Measurements from ENCODE around the gene CYP46A1. TPM values are rescaled to one million over a fixed set of nuclear protein-coding genes. Genes with fewer than 3 reads are reported as not detected.

Gene CYP46A1
- total RNA-seq, 1 experiment from 2014 or later: 0.30 TPM

DNA sequence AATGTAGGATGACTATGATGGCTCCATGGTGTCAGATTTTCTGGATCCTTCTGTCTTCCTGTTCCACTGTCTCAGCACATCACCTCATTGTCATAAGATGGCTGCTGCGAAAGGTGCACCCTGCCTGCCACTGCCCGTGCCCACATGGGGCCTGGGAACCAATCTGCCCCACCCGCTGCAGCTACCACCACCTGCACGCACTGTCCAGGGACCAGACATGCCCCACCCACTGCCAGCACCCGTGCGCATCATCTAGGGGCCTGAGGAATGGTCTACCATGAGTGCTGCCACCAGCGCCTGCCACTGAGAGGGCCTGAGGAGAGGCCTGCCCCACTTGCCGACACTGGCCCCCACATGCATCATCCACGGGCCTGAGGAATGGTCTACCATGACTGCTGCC lies 23.8 kb downstream of the CYP46A1 start:
- H3K27me3 Mint-ChIP-seq (ENCODE audit: insufficient read depth, unreplicated experiment): no peaks in the 10 kb centered on the region
- DNase-seq (ENCODE audit: unreplicated experiment): no peak
- H3K36me3 Mint-ChIP-seq (ENCODE audit: insufficient read depth, unreplicated experiment): no peaks in the 10 kb centered on the region
- no peak for TF ChIP-seq CTCF (IDR thresholded peaks at IDR 0.05; ENCODE audit: unreplicated experiment)
- POLR2A ChIA-PET: no interaction called here
- H3K9me3 Mint-ChIP-seq (ENCODE audit: unreplicated experiment): peaks cover 20% of the 10 kb centered on the region
- no TSS peak for BruUV-seq (replicated peaks)
- intact Hi-C loops (cut with micrococcal nuclease): no loop called here
- CTCF ChIA-PET: no interaction called here
- H3K27ac Mint-ChIP-seq (ENCODE audit: low read depth, unreplicated experiment): no peak overlapping the region
- no peaks in the 10 kb centered on the region for H3K4me1 Mint-ChIP-seq (ENCODE audit: insufficient read depth, unreplicated experiment)
- no peak overlapping the region for H3K4me3 Mint-ChIP-seq (ENCODE audit: unreplicated experiment)

DNA sequence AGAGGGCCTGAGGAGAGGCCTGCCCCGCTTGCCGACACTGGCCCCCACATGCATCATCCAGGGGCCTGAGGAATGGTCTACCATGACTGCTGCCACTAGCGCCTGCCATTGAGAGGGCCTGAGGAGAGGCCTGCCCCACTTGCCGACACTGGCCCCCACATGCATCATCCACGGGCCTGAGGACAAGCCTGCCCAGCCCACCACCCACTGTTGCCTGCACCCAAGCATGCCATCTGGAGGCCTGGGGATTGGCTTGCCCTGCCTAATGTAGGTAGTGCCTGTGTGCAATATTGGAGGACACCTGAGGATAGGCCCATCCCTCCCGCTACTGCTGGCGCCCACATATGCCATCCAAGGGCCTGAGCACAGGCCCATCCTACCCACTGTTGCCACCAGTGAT lies 24.4 kb downstream of the CYP46A1 start:
- no TSS peak for BruUV-seq (replicated peaks)
- Mint-ChIP-seq H3K9me3 (ENCODE audit: unreplicated experiment) (peaks cover 16% of the 10 kb centered on the region), H3K27ac (ENCODE audit: low read depth, unreplicated experiment) (no peak overlapping the region), H3K4me1 (ENCODE audit: insufficient read depth, unreplicated experiment) (no peaks in the 10 kb centered on the region), H3K27me3 (ENCODE audit: insufficient read depth, unreplicated experiment) (no peaks in the 10 kb centered on the region), H3K4me3 (ENCODE audit: unreplicated experiment) (no peak overlapping the region), H3K36me3 (ENCODE audit: insufficient read depth, unreplicated experiment) (no peaks in the 10 kb centered on the region)
- POLR2A ChIA-PET: no interaction called here
- intact Hi-C loops (cut with micrococcal nuclease): no loop called here
- DNase-seq (ENCODE audit: unreplicated experiment): no peak
- CTCF ChIA-PET: no interaction called here
- TF ChIP-seq CTCF (IDR thresholded peaks at IDR 0.05; ENCODE audit: unreplicated experiment): no peak

DNA sequence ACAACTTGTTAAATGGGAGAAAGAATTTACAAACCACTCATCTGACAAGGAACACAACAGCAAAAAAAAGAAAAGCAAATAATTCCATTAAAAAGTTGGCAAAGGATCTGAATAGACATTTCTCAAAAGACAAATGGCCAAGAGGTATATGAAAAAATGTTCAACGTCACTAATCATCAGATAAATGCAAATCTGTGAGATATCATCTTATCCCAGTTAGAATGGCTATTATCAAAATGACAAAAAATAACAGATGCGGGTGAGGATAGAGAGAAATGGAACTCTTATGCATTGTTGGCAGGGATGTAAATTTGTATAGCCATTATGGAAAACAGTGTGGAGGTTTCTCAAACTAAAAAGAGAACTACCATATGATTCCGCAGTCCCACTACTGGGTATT lies 29.9 kb downstream of the CYP46A1 start:
- Mint-ChIP-seq H3K4me3 (ENCODE audit: unreplicated experiment) (no peak overlapping the region), H3K27ac (ENCODE audit: low read depth, unreplicated experiment) (no peak overlapping the region), H3K9me3 (ENCODE audit: unreplicated experiment) (peaks cover 13% of the 10 kb centered on the region), H3K36me3 (ENCODE audit: insufficient read depth, unreplicated experiment) (no peaks in the 10 kb centered on the region), H3K27me3 (ENCODE audit: insufficient read depth, unreplicated experiment) (no peaks in the 10 kb centered on the region), H3K4me1 (ENCODE audit: insufficient read depth, unreplicated experiment) (no peaks in the 10 kb centered on the region)
- ChIA-PET CTCF (interaction anchor here (1.6 kb wide), 1 partner anchor 172 kb away, joined by 4 read pairs; no protein-coding TSS in a partner anchor), POLR2A (no interaction called here)
- BruUV-seq (replicated peaks): no TSS peak
- intact Hi-C loops (cut with micrococcal nuclease): no loop called here
- no peak for TF ChIP-seq CTCF (IDR thresholded peaks at IDR 0.05; ENCODE audit: unreplicated experiment)
- DNase-seq (ENCODE audit: unreplicated experiment): no peak

DNA sequence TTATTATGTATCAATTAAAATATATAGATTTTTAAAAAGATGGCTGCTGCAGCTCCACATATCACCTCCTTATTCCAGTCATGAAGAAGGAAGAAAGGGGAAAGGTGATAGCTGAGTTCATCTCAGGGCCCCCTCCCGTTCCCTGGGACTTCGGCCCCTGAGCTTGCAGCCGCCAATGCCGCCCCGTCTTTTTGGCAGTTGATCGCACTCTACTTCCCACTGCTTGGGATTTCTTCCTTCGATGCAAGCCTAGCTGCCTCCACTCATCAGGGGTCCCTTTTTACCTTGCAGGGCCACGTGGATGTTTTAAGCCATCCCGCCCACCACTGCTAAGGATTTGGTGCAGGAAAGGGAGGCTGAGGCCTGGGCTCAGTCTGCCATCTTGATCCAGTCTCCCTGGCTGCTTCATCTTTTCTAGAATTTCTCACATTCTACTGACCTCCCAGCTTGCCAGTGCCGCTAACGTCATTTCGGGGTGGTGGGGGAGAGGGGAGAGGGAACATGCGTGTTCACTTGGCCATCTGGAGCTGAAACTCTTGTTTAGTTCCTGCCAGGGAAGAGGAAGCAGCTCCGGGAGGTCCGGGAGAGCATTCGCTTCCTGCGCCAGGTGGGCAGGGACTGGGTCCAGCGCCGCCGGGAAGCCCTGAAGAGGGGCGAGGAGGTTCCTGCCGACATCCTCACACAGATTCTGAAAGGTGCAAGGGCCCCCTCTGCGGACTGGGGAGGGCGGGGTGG lies 31.3 kb downstream of the CYP46A1 start:
- H3K27ac Mint-ChIP-seq (ENCODE audit: low read depth, unreplicated experiment): no peak overlapping the region
- ChIA-PET POLR2A (interaction anchor here (0.8 kb wide), 1 partner anchor 20 kb away, joined by 4 read pairs; no protein-coding TSS in a partner anchor), CTCF (interaction anchor here (0.6 to 2.4 kb wide), 5 partner anchors 15 to 408 kb away, joined by 3 to 10 read pairs (median 4); no protein-coding TSS in a partner anchor)
- no peak for DNase-seq (ENCODE audit: unreplicated experiment)
- H3K36me3 Mint-ChIP-seq (ENCODE audit: insufficient read depth, unreplicated experiment): no peaks in the 10 kb centered on the region
- no peaks in the 10 kb centered on the region for H3K27me3 Mint-ChIP-seq (ENCODE audit: insufficient read depth, unreplicated experiment)
- H3K9me3 Mint-ChIP-seq (ENCODE audit: unreplicated experiment): peaks cover 13% of the 10 kb centered on the region
- no peak for TF ChIP-seq CTCF (IDR thresholded peaks at IDR 0.05; ENCODE audit: unreplicated experiment)
- no peak overlapping the region for H3K4me3 Mint-ChIP-seq (ENCODE audit: unreplicated experiment)
- intact Hi-C loops (cut with micrococcal nuclease): no loop called here
- H3K4me1 Mint-ChIP-seq (ENCODE audit: insufficient read depth, unreplicated experiment): no peaks in the 10 kb centered on the region
- BruUV-seq (replicated peaks): no TSS peak

Measured in MCF 10A (cell line).